ENCODE measurements around the gene GLIPR1. TPM values are rescaled to one million over a fixed set of nuclear protein-coding genes. Genes with fewer than 3 reads are reported as not detected.

GLIPR1 gene
- total RNA-seq, 1 experiment from 2014 or later: 0.13 TPM

- no peak overlapping the region for H3K4ac ChIP-seq (ENCODE audit: low read depth, low read length)
- no peak overlapping the region for H3K9ac ChIP-seq (ENCODE audit: extremely low read depth, insufficient read length, low read length)
- no peak overlapping the region for H2AK5ac ChIP-seq (ENCODE audit: insufficient read length, low read length)
These were observed 20.8 kb upstream of the GLIPR1 start for GRCh38 chr12:75459755-75460154.

More at GRCh38 chr12:75459755-75460154, 20.8 kb upstream of the GLIPR1 start:
- H2BK120ac ChIP-seq (ENCODE audit: low read depth, low read length, poor library complexity, severe bottlenecking): no peak overlapping the region
- no peak overlapping the region for H3K23ac ChIP-seq (ENCODE audit: insufficient read length, low read depth, low read length)
- Mint-ChIP-seq H3K36me3 (ENCODE audit: insufficient read depth in 1 of 3, low read depth in 3 of 3) (peaks cover 14 to 33% (median 19%) of the 10 kb centered on the region in 3 experiments), H3K27ac (no peak overlapping the region), H3K4me1 (0 out of 4 replicates have a peak, but pooled peaks cover 0 to 4% of the 10 kb centered on the region in 2 experiments), H3K27me3 (ENCODE audit: low read depth) (no peaks in the 10 kb centered on the region), H3K4me3 (no peak overlapping the region), H3K9me3 (peaks cover 25 to 29% of the 10 kb centered on the region in 2 experiments)
- WGBS (ENCODE audit: extremely low coverage, insufficient read length, low lambda C conversion rate): no CpG with 5 or more reads among the region's 3 CpGs
- no peak overlapping the region for H2BK20ac ChIP-seq (ENCODE audit: low read depth, low read length, poor library complexity, severe bottlenecking)
- no peak for DNase-seq
- H3T11ph ChIP-seq (ENCODE audit: low read length): no peak overlapping the region
- H2BK12ac ChIP-seq (ENCODE audit: insufficient read length, low read depth, low read length): no peak overlapping the region
- no peaks in the 10 kb centered on the region for H3K23me2 ChIP-seq (ENCODE audit: insufficient read length, low read depth, low read length, poor library complexity, severe bottlenecking)
- H3K4me2 ChIP-seq (ENCODE audit: insufficient read depth, insufficient read length, low read length): no peak overlapping the region
- H4K91ac ChIP-seq (ENCODE audit: insufficient read length, low read depth, low read length): no peak overlapping the region
- no peak overlapping the region for H2BK5ac ChIP-seq (ENCODE audit: insufficient read length, low read length)
- H2BK15ac ChIP-seq (ENCODE audit: low read depth, low read length): no peak overlapping the region
- no peak overlapping the region for H3K27ac ChIP-seq (ENCODE audit: insufficient read length, low read depth, low read length)
- H4K8ac ChIP-seq (replicated peaks; ENCODE audit: insufficient read length, low read depth, low read length): no peak overlapping the region
- H2AFZ ChIP-seq (ENCODE audit: low read length): no peak overlapping the region
- no peaks in the 10 kb centered on the region for H3K79me1 ChIP-seq (ENCODE audit: insufficient read depth, low read depth, low read length, poor library complexity, severe bottlenecking)
- H3K27me3 ChIP-seq (ENCODE audit: insufficient read depth, low read length): no peaks in the 10 kb centered on the region
- H3K14ac ChIP-seq (ENCODE audit: insufficient read depth, low read length): no peak overlapping the region
- no peaks in the 10 kb centered on the region for H4K20me1 ChIP-seq (ENCODE audit: control insufficient read depth, insufficient read depth, insufficient read length)
- no peak overlapping the region for H3K18ac ChIP-seq (ENCODE audit: insufficient read length, low read depth, low read length)
- TF ChIP-seq, protein P1, sequence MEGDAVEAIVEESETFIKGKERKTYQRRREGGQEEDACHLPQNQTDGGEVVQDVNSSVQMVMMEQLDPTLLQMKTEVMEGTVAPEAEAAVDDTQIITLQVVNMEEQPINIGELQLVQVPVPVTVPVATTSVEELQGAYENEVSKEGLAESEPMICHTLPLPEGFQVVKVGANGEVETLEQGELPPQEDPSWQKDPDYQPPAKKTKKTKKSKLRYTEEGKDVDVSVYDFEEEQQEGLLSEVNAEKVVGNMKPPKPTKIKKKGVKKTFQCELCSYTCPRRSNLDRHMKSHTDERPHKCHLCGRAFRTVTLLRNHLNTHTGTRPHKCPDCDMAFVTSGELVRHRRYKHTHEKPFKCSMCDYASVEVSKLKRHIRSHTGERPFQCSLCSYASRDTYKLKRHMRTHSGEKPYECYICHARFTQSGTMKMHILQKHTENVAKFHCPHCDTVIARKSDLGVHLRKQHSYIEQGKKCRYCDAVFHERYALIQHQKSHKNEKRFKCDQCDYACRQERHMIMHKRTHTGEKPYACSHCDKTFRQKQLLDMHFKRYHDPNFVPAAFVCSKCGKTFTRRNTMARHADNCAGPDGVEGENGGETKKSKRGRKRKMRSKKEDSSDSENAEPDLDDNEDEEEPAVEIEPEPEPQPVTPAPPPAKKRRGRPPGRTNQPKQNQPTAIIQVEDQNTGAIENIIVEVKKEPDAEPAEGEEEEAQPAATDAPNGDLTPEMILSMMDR (conservative IDR thresholded peaks at IDR 0.05): no peak
- no peak overlapping the region for H3K56ac ChIP-seq (ENCODE audit: insufficient read length, low read depth, low read length)
- H3K9me3 ChIP-seq (ENCODE audit: control insufficient read depth, low read depth, low read length): no peaks in the 10 kb centered on the region
- H4K5ac ChIP-seq (ENCODE audit: insufficient read length, low read depth, low read length): no peak overlapping the region
- H3K79me2 ChIP-seq (ENCODE audit: insufficient read depth, low read length): no peaks in the 10 kb centered on the region
- no peaks in the 10 kb centered on the region for H3K4me1 ChIP-seq (ENCODE audit: insufficient read depth, low read length)
